Fibroblast of skin of left quadriceps (primary cell): ENCODE data around the gene EHD3.

Experiments used
- DNase-seq, 2 experiments: peaks; one replicate each; pipeline ENCODE4 v3.0.0-alpha.2; 2013; ENCODE audit warnings: low read depth in 2 of 2

The EHD3 gene

GRCh38 chr2:31212659-31213600 is 21.0 kb upstream of the EHD3 start:
- no peak for DNase-seq

DNA sequence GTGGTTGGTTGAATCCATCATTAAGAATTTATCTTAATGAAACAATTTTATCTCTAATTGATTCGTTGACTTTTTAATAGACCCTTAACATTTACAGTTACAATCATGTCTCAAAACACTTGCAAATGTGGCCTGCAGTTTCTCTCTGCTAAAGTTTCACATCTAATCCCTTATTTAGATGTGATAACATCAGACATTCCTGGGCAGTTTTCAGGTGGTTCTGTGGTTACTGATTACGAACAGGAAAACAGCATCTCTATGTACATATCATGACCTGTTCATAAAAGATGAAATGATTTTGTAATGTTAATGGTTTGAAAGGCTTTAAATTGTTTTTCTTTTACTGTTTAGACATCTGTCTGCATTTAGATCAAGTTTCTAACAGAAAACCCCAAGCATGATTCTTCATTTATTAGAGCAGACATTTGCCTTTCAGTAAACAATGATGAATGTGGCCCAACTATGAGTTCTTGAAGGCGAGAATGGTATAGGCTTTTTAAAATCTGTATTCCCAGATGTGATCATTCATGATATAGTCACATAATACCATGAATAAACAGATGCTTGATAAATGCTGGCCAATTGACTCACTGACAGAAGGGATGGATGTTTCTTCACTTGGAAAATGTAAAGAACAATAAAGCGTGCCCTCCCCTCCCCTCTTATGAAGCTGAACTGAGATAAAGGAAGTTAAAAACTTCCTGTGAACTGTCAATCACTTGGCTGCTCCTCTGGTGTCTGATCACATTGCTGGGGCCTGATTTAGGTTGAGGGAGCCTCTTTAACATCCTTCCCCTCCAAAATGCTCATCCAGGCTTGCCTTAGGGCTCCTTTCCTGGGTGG is 20.1 kb upstream of the EHD3 start:
- DNase-seq, result no peak

DNA sequence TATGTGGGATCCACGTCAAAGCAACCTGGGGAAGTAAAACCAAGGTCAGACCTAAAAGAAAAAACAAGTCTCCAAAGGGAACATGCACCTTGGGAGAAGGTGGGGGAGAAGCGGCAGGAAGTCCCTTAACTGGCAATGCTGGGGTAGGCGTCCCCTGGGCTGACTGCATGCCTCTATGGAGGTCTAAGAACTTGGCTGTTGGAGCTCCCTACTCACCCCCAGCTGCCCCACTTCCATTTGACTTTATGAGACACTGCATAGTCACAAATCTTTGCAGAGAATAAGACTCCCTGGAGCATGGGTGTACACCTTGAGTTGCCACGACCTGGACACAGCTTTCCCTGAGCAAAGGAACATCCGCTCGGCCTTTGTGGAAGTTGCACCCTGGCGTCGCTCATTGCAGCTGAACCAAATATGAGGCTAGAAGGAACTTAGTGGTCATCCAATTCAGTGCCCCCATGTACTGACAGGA is 19.5 kb upstream of the EHD3 start:
- no peak for DNase-seq

DNA sequence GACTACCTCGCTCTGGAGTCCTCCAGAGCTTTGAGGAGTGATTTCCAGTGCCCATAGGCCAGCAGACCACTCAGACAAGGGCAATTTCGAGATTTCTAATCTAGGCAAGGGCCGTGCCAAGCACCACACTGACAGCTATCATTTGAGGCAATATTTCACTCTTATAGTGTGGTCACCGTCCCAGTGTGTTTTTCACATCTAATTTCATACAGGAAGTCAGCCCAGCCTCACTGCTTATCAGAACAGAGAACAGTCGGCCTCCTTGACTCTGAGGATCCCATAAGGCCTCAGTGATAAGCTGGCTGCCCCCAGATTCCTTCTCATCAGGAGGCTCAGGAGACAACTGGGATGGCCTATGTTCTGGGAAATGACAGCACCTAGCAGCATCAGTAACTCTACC is 17.2 kb upstream of the EHD3 start:
- DNase-seq, result no peak

- DNase-seq, result no peak
Measured at GRCh38 chr2:31217465-31218200, 16.3 kb upstream of the EHD3 start, which contains the start of gene CAPN14. CAPN14 (minus strand) TSS chr2:31217515; CDS start chr2:31205447, 12,068 bp downstream.

GRCh38 chr2:31219131-31219969 is 14.6 kb upstream of the EHD3 start:
- DNase-seq, result no peak

DNA sequence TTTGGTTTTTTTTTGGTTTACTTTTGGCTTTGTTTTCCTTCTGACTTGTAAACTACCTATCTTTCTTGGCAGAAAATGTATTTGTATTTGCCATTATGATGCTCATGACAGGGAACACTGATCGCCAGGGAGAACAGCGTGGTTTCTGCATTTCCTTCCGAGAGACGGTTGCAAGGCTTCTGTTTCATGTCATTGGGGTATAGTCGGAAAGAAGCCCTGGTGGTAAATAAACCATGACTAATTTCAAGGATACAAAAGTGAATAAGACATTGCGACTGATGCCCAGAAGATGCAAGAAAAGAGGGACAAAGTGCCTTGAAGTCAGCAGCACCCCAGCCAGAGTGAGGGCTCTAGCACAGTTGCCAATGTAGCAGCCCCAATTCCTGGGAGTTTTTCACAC is 12.4 kb upstream of the EHD3 start:
- DNase-seq, result no peak

- DNase-seq, result no peak
Measured at GRCh38 chr2:31222071-31222470, 11.9 kb upstream of the EHD3 start.

DNA sequence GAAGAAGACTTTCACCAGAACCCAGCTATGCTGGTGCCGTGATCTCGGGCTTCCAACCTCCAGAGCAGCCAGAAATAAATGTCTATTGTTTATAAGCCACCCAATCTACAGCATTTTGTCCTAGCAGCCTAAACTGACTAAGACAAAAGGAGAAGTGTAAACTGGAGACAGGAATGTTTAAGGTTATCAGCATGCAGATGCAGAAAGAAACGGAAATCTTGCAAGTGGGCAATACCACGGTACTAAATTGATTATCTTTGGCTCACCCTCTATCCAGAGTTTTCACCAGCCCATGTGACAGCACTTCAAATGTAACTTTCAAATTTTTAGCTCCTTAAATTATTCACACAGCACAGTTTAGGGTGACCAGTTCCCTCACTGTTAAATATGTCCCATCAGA is 10.9 kb upstream of the EHD3 start:
- no peak for DNase-seq

DNA sequence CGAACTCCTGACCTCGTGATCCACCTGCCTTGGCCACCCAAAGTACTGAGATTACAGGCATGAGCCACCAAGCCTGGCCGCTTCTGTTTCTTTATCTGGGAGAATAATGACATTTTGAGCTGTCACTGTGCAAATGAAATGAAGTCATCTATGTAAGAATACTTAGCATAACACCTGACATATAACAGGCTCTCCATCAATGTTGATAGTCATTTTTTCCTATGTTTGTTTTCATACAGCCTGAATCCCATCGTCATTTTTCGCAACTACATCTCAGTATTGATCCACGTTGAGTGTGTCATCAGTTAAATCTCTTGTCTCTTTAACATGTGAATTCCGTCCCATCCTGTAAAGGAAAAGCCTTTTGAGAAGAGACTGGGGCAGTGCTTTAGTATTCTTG is 10.2 kb upstream of the EHD3 start:
- DNase-seq, result no peak

DNA sequence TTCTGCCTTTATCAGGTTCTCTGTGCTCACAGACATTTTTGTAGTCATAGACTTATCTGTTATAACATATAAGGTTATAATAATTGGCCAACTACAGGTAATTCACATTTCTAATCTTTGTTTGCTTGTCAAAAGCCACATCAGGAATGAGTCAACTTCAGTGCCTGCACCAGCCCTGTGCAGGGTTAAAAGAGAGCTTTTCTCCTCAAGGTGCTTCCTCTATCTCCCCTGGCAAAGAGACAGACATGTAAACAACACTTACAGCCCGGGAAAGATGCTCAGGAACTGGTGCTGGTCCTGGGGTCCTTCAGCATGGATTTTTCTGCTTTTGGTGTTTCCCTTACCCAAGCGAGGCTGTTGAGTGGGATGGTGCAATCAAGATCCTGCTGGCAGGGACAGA is 7.7 kb upstream of the EHD3 start:
- no peak for DNase-seq

DNA sequence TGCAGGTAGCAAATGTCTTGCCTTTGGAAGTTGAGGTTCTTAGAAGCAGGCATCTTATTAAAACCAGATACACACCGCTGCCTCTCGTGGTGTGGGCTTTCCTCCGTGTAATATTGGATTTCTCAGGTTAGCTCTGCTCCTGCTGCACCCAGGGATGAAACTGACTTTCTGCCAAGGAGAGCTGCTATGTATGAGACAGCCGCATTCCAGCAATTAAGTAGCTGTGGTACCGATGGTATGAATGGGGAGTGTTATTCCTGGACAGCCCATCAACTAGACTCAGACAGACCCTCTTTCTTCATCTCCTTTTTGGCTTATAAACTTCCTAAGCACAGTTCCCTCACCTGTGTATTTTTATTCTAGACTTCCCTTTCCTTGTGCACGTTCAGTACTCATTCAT is 6.8 kb upstream of the EHD3 start:
- no peak for DNase-seq

DNA sequence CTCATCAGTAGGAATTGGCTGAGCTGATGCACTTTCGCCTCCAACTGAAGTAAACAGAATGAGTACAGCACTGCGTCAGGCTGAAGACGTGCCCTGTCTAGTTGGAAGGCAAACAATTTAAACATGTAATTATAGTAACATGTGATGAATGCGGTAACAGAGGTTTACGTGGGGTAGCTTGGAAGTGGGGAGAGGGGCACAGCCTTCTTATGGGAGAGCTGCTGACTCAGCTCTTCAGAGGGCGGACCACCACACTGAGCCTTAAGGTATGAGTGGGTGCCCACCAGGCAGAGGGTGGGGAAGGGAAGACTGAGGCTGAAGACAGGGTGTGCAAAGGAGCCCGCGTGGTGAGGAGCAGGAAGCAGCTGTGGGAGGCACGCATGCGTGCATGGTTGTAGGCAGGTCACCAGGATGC is 6.2 kb upstream of the EHD3 start:
- no peak for DNase-seq

DNA sequence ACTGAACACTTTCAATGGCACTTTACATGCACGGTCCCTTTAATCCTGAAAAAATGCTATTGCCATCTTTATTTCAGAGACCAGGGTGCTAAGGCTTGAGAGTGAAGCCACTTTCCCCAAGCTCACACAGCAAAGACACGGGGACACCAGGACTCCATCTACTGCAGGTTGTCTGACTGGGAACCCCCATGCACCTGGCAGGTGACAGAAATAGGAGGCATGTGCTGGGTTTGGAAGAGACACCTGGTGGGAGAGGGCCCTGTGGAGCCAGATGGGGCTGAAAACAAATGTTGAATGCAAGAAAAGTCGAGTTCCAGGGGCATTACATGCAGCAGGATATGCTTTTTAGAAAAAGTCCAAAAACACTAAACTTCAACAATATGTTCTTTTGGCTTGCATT is 5.2 kb upstream of the EHD3 start:
- DNase-seq, result no peak

GRCh38 chr2:31230751-31231150 is 3.2 kb upstream of the EHD3 start:
- no peak for DNase-seq

DNA sequence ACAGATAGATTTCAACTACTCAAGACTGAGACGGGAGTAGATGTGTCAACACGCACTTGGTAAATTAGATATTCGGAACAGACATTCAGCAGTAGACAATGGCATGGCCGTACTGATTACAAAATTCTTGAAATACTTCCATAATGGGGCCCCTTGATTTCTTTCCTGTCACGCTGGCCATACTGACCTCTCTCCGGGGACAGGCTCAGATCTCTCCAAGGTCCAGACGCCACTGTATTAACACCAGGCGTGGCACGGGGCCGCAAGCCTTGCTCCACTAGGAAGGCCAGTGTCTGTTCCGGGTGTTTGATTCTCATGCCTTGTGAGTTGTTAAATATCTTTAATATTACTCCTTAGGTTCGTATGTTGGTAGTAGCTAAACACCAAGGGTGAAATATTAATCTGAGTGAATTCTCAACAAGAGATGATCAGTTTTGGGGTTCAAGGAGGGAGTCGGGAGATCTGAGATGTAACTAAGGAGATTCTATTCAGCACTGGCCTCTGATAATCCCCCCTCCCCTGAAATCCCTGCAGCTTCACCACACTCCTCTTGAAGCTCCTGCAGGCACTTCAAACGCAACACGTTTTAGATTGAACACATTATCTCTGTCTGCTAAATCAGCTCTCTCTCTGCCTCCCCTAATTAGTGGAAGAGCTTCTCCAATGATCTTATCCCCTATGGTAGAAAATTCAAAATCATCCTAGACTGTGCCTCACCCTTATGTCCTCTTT is 2.2 kb upstream of the EHD3 start:
- DNase-seq, result no peak

- DNase-seq, result no peak
Measured at GRCh38 chr2:31232586-31232985, 1.4 kb upstream of the EHD3 start.

DNA sequence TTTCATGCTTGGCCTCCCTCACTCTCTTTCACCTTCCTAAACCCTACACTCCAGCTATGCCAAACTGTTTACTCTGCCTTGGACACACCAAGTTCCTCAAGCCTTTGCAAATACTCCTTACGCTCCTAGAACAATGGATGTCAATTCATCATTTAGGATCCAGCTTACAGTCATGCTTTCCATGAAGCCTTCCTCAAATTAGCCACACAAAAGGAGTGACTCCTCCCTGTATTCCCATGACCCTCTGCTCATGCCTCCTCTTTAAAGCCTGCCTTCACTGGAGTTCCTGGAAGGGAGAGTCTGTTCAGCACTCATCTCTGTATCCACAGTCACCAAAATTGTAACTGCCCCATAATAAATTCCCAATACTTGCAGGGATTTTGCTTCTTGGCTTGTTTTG is 721 bp upstream of the EHD3 start:
- no peak for DNase-seq

GRCh38 chr2:31234683-31235503 is 941 bp downstream of the EHD3 start:
- DNase-seq, result no peak
